ENCODE measurements around the gene NXPE1. TPM values are rescaled to one million over a fixed set of nuclear protein-coding genes. Genes with fewer than 3 reads are reported as not detected.

Gene NXPE1
- total RNA-seq, 4 donors from 2014 or later, result 0.29 TPM; not detected in 3

GRCh38 chr11:114563077-114563476 lies 3.4 kb upstream of the NXPE1 start:
- Histone ChIP-seq H3K27ac (peak overlapping the region in 1 of 2 donors; percentile 73), H3K9me3 (no peaks in the 10 kb centered on the region), H3K36me3 (no peaks in the 10 kb centered on the region), H3K4me1 (no peaks in the 10 kb centered on the region), H3K27me3 (no peaks in the 10 kb centered on the region), H3K4me3 (no peak overlapping the region)
- no peak for TF ChIP-seq POLR2A (IDR thresholded peaks at IDR 0.05)
- intact Hi-C loops (cut with DNase I; ENCODE audit: low total_unique reads), result no loop called here
- DNase-seq, result no peak

- intact Hi-C loops (cut with DNase I; ENCODE audit: low total_unique reads), result no loop called here
- no peaks in the 10 kb centered on the region for H3K9me3 ChIP-seq
- H3K36me3 ChIP-seq, result no peaks in the 10 kb centered on the region
- no peaks in the 10 kb centered on the region for H3K4me1 ChIP-seq
- no peak overlapping the region for H3K4me3 ChIP-seq
- no peaks in the 10 kb centered on the region for H3K27me3 ChIP-seq
- peak overlapping the region in 1 of 2 donors; percentile 73 for H3K27ac ChIP-seq
- TF ChIP-seq POLR2A (IDR thresholded peaks at IDR 0.05) (no peak), CTCF (IDR thresholded peaks at IDR 0.05) (no peak)
- DNase-seq, result no peak
Measured at GRCh38 chr11:114562166-114562916, 2.7 kb upstream of the NXPE1 start.

GRCh38 chr11:114556135-114556534 lies 3.5 kb downstream of the NXPE1 start:
- Histone ChIP-seq H3K4me1 (no peaks in the 10 kb centered on the region), H3K9me3 (no peaks in the 10 kb centered on the region), H3K27me3 (no peaks in the 10 kb centered on the region), H3K4me3 (no peak overlapping the region), H3K36me3 (no peaks in the 10 kb centered on the region), H3K27ac (peak overlapping the region in 1 of 2 donors; percentile 17)
- no peak for TF ChIP-seq POLR2A (IDR thresholded peaks at IDR 0.05)
- TF ChIP-seq CTCF (IDR thresholded peaks at IDR 0.05), result no peak
- DNase-seq, result no peak
- intact Hi-C loops (cut with DNase I; ENCODE audit: low total_unique reads), result no loop called here

GRCh38 chr11:114553642-114554041 lies 6.0 kb downstream of the NXPE1 start:
- no peaks in the 10 kb centered on the region for H3K9me3 ChIP-seq
- H3K4me3 ChIP-seq, result no peak overlapping the region
- H3K27me3 ChIP-seq, result no peaks in the 10 kb centered on the region
- intact Hi-C loops (cut with DNase I; ENCODE audit: low total_unique reads), result no loop called here
- no peak for DNase-seq
- TF ChIP-seq CTCF (IDR thresholded peaks at IDR 0.05) (no peak), POLR2A (IDR thresholded peaks at IDR 0.05) (no peak)
- H3K36me3 ChIP-seq, result no peaks in the 10 kb centered on the region
- H3K27ac ChIP-seq, result no peak overlapping the region
- no peaks in the 10 kb centered on the region for H3K4me1 ChIP-seq

- DNase-seq, result no peak
- Histone ChIP-seq H3K4me1 (no peaks in the 10 kb centered on the region), H3K27ac (no peak overlapping the region), H3K4me3 (no peak overlapping the region), H3K36me3 (no peaks in the 10 kb centered on the region), H3K27me3 (no peaks in the 10 kb centered on the region), H3K9me3 (no peaks in the 10 kb centered on the region)
- intact Hi-C loops (cut with DNase I; ENCODE audit: low total_unique reads), result no loop called here
- TF ChIP-seq CTCF (IDR thresholded peaks at IDR 0.05) (no peak), POLR2A (IDR thresholded peaks at IDR 0.05) (no peak)
Measured at GRCh38 chr11:114551060-114551459, 8.6 kb downstream of the NXPE1 start.
